ENCODE data around the gene TRAPPC12.

The TRAPPC12 gene

GRCh38 chr2:3457524-3458395, 78.3 kb downstream of the TRAPPC12 start:
- DNase-seq, result no peak

GRCh38 chr2:3458396-3459184, 79.1 kb downstream of the TRAPPC12 start:
- DNase-seq, result no peak

GRCh38 chr2:3459185-3460015, 79.9 kb downstream of the TRAPPC12 start:
- DNase-seq, result no peak

GRCh38 chr2:3460156-3460555, 80.7 kb downstream of the TRAPPC12 start:
- no peak for DNase-seq

- DNase-seq, result no peak
Measured at GRCh38 chr2:3460831-3461800, 81.6 kb downstream of the TRAPPC12 start.

DNA sequence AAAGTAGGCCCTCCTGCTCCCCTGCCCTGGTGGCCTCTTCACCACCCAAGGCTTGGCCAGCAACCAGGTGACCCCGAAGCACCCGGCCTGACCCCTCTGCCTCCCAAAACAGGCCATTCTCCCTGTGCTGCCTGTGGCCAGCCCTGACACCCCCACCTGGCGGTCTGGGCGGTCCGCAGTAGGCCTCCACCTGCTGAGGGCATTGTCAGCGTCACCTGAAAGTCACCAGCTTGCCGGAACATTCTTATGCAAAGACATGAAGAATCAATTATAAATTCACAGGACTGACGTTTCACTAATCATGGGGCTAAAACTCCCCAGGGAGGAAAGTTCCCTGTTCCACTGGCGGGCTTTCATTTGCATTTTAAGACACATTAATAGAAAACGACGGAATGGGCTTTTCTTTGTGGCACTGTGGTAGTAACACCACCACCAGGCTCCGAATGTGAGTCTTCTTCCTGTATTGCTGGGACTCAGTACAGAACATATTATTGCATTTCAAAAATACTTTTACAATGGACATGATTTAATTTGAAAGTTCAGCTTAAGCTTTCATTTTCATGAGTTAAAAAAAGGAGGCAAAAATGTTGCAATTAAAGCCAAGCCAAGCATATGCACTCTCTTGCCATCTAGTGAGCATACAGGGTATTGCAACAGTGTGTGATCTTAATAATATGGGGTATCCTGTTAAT, 82.5 kb downstream of the TRAPPC12 start:
- no peak for DNase-seq

- DNase-seq, result no peak
Measured at GRCh38 chr2:3462493-3463104, 83.1 kb downstream of the TRAPPC12 start.

- DNase-seq, result no peak
Measured at GRCh38 chr2:3463186-3463835, 83.8 kb downstream of the TRAPPC12 start.

DNA sequence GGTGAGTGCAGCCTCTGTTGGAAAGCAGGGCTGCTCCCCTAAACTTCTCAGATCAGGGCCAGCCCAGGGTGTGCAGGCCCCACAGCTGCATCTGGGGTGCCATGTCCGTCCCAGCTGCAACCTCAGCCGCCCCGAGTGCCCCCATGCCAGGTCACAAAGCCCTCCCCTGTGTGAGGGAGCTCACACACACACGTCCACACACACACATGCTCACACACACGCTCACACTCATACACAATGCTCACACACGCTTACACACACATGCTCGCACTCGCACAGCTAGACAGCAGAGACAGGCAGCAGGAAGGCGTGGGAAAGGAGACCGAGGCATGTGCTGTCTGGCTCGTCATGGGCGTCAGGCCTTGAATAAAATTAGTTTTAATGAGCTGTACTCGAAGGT, 84.5 kb downstream of the TRAPPC12 start:
- DNase-seq, result no peak

DNA sequence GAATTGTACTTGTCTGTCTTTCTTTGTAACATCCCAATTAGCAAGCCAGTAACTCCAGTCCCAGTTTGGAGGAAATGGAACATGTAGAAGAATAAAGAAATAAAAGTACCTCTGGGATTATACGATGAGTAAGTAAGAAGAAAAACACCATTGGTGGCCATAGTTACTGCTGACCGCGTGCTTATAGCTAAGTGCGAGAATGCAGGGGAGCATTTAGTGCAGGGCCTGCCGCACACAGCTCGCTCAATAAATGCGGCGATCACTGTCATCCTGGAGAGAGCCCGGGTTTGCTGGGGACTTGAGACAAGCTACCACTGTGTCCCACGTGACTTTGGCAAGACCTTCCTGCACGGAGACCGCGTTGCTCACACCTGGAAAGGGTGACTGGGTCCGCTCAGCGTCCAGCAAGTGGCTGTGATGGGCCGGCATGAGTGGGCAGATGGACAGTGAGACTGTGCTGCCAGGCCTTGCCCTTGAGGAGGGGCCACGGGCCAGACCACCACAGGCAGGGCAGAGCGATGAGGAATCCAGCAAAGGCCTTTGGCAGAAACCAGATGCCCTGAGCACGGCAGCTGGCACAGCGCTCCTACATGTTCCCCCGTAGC, 85.0 kb downstream of the TRAPPC12 start:
- DNase-seq, result no peak

DNA sequence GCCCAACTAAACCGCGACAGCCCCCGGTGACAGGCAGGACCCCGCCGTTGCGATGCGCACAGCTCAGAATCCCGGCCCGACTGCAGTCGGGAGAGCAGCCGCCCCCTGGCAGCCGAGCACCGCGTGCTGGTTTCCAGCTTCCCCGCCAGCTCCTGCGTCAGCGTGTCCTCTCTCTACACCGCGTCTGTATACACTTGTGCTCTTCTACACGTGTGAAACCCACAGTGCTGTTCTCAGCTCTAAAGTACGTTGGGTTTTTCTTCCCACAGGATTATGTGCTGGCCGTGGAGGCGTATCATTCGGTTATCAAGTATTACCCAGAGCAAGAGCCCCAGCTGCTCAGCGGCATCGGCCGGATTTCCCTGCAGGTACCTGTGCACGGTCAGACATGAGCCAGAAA, 85.8 kb downstream of the TRAPPC12 start:
- DNase-seq, result no peak

DNA sequence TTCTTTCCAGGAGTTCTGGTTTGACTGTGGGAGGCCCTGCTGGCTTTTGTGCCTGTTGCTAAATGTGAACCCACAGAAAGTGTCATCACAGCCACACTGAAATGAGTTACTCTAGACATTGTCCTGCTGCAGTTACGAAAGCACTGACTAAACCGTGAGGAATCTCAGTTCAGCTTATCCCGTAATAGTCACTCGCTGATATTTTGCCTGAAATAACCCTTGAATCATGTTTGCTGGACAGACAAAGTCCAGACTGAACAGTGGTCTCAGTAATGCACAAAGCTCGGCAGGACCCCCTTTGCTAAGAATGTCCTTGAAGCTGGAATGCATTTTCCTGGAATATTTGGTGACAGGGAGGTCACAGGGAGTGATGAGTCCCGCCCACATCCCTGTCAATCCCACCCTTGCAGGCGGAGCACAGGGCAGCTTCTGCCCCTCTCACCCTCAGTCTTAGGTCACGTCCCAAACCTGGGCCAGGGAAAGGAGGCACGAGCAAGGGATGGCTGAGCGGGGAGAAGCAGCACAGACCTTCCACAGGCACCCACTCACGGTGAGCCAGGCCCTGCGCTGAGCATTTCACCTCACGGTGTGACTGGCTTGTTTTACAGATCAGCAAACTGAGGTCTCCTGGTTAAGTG, 86.5 kb downstream of the TRAPPC12 start:
- no peak for DNase-seq

DNA sequence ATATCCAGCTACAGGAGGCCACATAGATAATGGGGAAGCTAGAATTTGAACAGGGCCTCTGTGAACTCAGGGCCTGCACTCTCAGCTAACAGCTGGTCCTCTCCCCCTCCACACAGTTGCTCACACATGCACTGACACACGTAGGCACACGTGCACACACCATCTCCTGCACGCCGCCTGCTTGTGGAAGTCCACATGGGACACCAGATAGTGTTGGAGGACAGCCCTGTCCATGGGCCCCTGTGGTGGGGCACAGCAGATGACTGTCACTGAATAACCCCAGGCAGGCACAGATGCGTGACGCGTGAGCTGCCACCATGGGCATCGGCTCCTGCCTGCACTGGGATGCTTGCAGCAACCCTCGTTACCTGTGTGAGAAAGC, 87.0 kb downstream of the TRAPPC12 start:
- no peak for DNase-seq

DNA sequence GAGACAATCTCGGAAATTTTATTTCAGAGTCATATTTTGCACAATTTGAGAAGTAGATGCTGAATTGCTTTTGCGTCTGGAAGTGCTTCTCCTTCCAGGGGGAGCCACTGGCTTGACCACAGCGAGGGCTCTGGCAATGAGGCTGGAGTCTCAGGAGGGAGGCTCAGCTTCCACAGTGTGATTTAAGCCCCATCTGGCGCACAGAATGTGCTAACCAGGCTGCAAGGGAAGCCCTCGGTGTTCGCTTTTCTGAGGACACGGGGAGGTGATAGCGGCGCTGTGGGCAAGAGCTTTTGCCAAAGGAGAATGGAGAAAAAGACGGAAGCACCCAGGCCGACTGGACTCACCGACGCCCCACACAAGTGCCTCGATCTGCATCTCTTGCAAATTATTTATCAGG, 87.5 kb downstream of the TRAPPC12 start:
- no peak for DNase-seq

GRCh38 chr2:3467654-3468053, 88.2 kb downstream of the TRAPPC12 start:
- DNase-seq, result no peak

DNA sequence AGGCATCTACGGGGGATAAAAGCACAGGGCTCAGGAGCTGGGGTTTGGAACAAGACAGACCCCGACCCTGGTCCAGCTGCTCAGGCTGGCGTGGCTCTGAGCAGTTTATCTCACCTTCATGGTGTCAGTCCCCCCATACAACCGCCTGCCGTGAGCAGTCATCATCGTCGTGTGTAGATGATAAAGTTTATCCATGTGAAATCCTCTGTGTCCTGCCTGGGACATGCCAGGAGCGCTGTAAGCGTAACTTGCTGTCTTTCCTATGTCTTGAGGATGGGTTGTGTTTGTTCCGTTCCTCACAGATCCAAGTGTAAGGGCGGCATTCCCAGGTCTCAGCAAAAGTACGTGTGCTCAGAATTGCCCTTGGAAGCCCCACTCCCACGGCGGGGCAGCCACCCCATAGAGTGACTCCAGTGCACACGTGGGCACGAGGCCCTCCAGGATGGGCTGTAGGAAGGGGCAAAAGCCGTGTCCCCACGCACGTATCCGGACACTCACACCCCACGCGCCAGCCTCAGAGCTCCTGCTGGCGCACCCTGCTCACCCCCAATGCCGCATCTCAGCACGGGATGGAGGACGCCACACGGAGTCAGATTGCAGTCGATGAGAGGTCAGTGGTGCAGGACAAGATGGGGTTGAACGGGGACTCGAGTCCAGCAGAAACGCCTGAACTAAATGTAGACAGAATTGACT, 88.9 kb downstream of the TRAPPC12 start:
- no peak for DNase-seq

DNA sequence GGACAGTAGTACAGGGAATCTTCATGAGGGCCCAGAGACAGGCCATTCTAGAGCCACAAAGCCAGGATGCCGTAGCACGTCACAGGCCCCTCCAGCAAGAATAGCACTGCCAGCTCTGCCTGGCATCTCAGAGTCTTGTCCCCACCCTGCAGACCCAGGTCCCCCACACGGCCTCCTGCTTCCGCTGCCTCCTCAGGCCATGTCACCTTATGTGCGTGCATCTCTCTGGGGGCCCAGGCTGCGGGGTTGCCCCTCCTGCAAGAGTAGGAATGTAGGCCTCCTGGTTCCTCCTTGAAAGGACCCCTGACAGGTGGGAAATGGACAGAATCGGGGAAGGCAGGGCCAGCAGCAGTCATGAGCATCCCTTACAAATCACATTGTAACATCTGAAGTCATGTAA, 90.0 kb downstream of the TRAPPC12 start:
- no peak for DNase-seq

DNA sequence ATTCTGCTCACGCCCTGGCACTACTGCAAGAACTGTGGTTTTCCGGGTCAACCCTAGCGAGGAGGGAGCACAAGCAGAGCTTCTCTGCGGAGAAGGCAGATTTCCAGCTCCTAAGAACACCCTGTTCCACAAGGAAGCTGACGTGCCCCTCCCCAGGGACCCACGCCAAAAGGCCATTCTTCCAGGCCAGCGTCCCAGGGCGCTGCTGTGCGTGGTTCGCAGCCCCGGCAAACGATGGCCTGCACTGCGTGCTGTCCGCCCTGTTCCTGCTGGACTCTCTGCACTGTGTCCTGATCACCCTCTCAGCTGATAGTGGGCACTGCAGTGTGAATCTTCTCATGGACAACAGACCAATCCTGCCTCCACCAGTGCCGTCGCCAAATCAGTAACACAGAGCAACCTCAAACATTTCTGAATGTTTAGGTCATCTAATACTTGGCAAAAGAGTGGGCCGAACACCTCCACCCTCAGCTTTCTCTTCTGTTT, 90.7 kb downstream of the TRAPPC12 start:
- no peak for DNase-seq
